HG02885 (cell line): ENCODE results near the gene PSG4.
"Not testable (repeated sequence)": the region's sequence is repeated elsewhere in the genome, so short reads cannot be mapped to it uniquely, and the experiment has no call there.

ENCODE experiments used
- ATAC-seq: cut with Tn5 transposase; IDR thresholded peaks from one replicate; pipeline ENCODE4 v1.9.1; 2021; ENCODE audit warnings: mild to moderate bottlenecking; ENCODE audit not compliant: unreplicated experiment, poor library complexity

PSG4 gene

GRCh38 chr19:43201337-43201801 lies 4.1 kb downstream of the PSG4 start:
- not testable (repeated sequence) for ATAC-seq

- not testable (repeated sequence) for ATAC-seq
Measured at GRCh38 chr19:43198686-43199419, 6.6 kb downstream of the PSG4 start.

GRCh38 chr19:43197666-43198397 lies 7.6 kb downstream of the PSG4 start:
- ATAC-seq, result not testable (repeated sequence)

GRCh38 chr19:43194397-43194796 lies 11.0 kb downstream of the PSG4 start:
- not testable (repeated sequence) for ATAC-seq

- not testable (repeated sequence) for ATAC-seq
Measured at GRCh38 chr19:43192381-43193155, 12.9 kb downstream of the PSG4 start.

- ATAC-seq, result not testable (repeated sequence)
Measured at GRCh38 chr19:43188092-43188491, 17.3 kb downstream of the PSG4 start.

- not testable (repeated sequence) for ATAC-seq
Measured at GRCh38 chr19:43186311-43186935, 19.0 kb downstream of the PSG4 start, which contains the start of gene PSG5. Gene PSG5, minus strand, starts transcription at chr19:43186536. Its CDS starts 131 bp downstream, at chr19:43186405.

GRCh38 chr19:43181869-43182771 lies 23.3 kb downstream of the PSG4 start:
- not testable (repeated sequence) for ATAC-seq

GRCh38 chr19:43179569-43180147 lies 25.8 kb downstream of the PSG4 start:
- ATAC-seq, result not testable (repeated sequence)

GRCh38 chr19:43178577-43178976 lies 26.9 kb downstream of the PSG4 start:
- ATAC-seq, result not testable (repeated sequence)

- ATAC-seq, result not testable (repeated sequence)
Measured at GRCh38 chr19:43165906-43166305, 39.5 kb downstream of the PSG4 start.

GRCh38 chr19:43163135-43163534 lies 42.3 kb downstream of the PSG4 start:
- ATAC-seq, result not testable (repeated sequence)

GRCh38 chr19:43162261-43162660 lies 43.2 kb downstream of the PSG4 start:
- ATAC-seq, result not testable (repeated sequence)

- no peak for ATAC-seq
Measured at GRCh38 chr19:43152214-43152613, 53.2 kb downstream of the PSG4 start.

GRCh38 chr19:43149788-43150187 lies 55.6 kb downstream of the PSG4 start:
- not testable (repeated sequence) for ATAC-seq

- no peak for ATAC-seq
Measured at GRCh38 chr19:43148233-43148632, 57.2 kb downstream of the PSG4 start.
